CD4-positive, alpha-beta T cell treated with Interleukin-6 at 100 ng/mL for 8 hours (primary cell): ENCODE data around the gene MRM2.
"Not testable (repeated sequence)": the region's sequence is repeated elsewhere in the genome, so short reads cannot be mapped to it uniquely, and the experiment has no call there.

Experiments
- DNase-seq: peaks from one replicate; pipeline ENCODE4 v3.0.0-alpha.2; 2020; ENCODE audit warnings: mixed read lengths, low spot score

MRM2 gene

DNA sequence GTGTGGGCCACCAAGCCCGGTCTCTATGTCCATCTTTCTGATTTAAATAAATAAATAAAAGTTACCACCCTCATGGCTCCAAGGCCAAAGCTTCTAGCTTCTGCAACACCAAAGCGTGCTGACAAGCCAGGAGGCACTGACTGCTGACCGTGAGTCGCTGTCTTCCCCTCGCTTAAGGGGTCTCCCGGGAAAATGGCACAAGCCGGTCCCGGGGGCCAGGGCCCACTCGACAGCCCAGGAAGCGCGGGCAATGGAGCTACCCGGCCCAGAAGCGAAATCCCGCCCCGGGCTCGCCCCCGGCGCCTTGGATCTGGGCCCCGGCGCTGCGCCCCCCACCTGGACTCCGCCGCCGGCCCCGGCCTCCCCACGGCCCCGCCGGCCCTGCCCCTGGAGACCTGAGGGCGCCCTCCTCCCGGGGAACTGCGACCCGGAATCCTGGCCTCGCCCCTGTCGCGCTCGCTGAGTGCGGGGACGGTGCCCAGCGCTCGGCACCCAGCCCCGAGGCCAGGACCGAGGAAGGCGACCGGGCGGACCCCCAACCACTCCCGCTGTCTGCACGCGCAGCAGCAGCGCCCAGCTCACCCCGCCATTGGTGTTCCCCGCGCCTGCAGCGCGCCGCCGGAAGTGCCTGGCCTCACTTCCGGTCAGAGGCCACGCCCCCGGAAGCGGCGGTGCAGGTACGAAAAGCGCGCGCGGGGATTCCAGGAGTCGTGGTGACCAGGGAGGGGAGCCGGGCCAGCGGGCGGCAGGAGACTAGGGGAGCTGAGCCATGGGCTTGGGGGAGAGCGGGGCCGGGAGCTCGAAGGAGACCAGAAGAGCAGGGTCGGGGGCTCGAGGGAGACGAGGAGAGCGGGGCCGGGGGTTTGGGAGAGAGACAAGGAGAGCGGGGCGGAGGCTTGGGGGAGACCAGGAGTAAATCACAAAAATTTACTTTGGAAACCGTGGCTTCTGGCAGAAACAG is at the start of gene MRM2, which contains the start of gene NUDT1:
Gene MRM2, minus strand, starts transcription at position 626 of the 961 bp plus-strand sequence. Its CDS starts 36 bp downstream, at position 590.
Gene NUDT1, plus strand, starts transcription at position 647 of the 961 bp plus-strand sequence. CDS start 2,349 bp downstream, outside the sequence.
- peak; percentile 56 for DNase-seq

DNA sequence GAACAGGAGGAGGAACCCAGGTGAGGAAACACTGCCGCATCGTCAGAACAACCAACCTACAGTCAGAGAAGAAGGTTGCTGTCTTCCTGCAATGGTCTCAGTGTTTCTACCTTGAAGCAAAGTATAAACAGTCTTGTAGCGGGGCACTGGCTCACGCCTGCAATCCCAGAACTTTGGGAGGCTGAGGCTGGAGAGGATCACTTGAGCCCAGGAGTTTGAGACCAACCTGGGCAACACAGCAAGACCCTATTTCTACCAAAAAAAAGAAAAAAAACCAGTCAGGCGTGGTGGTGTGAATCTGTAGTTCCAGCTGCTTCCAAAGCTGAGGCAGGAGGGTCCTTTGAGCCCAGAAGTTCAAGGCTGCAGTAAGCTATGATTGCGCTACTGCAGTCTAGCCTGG is 48.9 kb upstream of the MRM2 start:
- no peak for DNase-seq

DNA sequence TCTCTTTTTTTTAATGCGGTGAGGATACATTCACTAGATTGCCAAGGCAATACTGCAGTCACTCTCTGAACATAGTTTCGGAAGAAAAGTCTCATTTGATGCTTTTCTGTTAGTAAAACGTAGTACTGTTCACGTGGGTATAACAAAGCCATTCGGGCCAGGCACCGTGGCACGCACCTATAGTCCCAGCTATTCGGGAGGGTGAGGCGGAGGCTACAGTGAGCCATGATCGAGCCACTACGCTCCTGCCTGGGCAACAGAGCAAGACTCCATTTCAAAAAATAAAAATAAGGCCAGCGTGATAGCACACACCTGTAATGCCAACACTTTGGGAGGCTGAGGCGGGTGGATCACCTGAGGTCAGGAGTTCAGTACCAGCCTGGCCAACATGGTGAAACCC is 47.6 kb upstream of the MRM2 start:
- no peak for DNase-seq

DNA sequence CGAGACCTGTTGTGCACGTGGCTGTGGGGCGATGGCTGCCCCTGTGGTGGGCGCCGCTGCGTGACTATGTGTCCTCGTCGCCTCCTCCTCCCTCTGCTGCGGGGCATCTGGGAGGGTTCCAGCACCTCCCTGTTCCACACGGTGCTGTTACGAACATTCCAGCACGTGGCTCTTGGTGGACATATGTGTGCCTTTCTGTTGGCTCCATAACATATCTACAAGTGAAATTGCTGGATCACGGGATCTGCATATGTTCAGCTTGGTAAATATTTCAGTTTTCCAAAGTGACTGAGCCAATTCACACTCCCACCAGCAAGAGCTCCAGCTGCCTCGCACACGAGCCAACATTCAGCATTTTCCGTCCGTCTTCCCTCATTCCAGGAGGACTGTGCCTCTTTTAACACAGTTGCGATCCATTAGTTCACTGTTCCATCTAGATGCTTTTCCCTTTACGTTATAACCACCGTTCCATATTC is 47.1 kb upstream of the MRM2 start:
- no peak for DNase-seq

DNA sequence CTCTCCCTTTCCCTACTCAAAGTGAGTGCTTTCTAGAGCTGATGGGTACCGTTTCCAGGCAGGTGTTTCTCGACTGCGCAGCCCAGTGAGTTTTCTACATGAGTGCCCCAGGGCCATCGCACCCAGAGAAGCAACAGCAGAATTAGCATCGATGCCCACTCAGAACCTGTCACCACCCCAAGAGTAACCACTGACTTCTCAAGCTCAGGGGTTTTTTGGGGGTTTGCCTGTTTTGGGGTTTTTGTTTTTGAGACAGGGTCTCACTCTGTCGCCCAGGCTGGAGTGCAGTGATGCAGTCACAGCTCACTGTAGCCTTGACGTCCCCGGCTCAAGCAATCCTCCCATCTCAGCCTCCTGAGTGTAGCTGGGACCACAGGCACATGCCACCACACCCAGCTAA is 46.5 kb upstream of the MRM2 start:
- no peak for DNase-seq

DNA sequence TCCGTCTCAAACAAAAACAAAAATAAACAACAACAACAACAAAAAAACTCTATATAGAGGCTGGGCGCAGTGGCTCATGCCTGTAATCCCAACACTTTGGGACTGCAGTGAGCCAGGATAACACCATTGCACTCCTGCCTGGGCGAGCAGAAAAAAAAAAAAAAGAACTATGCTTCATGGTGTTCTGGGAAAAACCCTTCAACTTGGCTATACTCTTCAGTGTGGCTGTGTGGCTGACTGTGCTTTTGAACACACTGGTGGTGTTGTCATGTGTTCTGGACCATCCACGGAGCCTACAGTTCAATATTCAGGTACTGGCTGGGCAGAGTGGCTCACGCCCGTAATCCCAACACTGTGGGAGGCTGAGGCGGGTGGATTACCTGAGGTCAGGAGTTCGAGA is 45.7 kb upstream of the MRM2 start:
- DNase-seq, result no peak

DNA sequence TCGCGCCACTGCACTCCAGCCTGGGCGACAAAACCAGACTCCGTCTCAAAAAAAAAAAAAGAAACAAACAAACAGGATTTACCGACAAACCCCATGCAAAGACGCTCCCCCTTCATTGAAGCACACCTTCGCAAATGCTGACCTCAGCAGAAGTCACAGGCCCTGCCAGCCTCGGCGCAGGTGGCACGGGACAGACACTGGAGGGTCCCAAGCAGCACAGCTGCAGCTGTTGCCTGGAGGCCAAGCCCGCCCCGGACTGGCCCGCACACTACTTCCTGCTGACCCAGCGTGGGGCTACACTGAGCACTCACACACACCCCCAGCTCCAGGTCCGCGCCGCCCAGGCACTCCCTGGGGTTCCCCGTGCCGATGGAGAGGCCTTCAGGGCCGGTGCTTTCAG is 41.1 kb upstream of the MRM2 start:
- no peak for DNase-seq

DNA sequence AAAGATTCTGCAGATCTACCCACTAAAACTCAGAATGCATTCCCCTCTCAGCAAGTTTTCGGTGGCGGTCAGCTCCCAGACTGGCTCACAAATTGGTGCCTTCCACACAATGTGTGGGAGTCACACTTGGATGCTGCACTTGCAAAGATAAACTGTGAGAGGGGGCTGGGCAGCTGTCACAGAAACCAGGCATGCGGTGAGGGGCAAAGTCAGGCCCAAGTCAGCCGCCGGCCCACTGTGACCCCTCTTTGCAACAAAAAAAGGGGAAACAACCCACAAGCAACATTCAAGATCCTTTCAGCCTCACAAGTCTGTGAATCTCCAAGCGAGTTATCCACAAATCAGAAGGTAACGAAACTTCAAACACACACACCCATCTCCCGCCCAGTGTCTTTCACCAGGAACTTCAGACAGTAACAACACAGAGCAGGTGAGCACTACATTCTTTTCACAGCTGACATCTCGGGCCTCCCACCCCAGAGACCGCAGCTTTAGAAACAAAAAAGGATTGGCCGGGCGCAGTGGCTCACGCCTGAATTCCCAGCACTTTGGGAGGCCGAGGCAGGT is 40.3 kb upstream of the MRM2 start:
- DNase-seq, result no peak

DNA sequence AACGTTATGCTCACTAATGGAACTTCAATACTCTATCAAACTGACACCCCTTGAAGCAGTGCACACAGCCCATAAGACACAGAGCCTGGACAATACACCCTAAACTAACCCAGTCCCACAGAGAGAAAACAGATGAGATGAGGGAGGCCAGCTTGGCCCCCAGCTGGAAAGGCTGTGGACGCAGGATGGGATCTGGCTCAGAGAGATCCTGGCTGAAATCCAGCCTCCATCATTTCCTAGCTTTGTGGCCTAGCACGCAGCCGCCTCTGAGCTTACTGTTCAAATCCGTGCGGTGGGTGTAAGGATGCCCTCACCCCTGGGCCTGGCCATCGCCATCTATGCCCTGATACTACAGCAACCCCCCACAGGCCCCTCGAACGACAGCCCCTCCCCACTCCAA is 39.5 kb upstream of the MRM2 start:
- DNase-seq, result no peak

DNA sequence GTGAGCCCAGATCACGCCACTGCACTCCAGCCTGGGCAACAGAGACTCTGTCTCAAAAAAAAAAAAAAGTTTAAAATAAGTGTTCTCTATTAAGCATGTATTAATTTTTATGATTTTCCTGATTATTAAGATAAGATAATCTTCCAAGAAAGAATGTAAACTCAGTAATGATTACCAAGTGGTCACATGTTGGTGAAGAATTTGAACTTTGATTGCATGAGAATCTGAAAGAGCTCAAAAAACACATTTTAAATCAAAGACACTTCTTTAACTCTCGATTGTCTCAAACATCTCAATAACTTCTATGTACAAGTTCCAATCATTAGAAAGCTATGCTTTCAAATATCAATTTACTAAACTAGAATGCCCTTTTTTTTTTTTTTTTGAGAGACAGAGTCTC is 38.4 kb upstream of the MRM2 start:
- DNase-seq, result no peak

DNA sequence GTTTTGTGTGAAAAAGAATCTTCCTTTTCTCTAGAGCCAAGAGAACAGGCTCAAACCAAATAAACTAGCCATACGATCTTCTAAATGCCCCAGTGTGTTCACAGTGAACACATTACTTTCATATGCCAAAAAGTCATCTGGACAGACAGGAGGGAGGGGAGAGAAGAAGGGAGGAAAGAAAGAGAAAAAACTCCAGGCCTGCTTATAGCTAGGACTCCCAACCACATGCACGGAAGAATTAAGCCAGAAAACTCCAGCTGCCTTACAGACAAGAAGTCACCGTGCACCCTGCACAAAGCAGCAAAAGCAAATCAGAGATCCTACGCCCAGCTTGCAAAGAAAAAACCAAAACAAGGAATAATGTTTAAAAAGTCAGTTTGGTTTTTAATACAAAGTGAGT is 37.9 kb upstream of the MRM2 start:
- no peak for DNase-seq

DNA sequence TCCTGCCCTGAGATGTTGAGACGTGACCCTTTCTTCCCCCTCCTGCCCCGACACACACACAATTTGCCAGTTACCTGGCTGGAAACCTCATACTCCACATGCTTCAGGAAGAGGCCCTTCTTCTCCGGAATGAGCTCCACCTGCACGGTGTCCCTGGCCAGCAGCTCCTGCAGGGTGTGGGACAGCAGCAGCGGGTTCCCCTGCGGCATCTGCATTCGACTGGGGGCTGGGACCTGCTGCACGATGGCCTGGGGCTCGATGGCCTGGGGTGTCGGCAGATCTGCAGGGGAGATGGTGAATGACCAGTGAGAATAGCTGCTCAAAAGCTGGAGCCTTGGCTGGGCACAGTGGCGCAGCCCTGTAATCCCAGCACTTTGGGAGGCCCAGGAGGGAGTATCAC is 36.0 kb upstream of the MRM2 start:
- no peak for DNase-seq

DNA sequence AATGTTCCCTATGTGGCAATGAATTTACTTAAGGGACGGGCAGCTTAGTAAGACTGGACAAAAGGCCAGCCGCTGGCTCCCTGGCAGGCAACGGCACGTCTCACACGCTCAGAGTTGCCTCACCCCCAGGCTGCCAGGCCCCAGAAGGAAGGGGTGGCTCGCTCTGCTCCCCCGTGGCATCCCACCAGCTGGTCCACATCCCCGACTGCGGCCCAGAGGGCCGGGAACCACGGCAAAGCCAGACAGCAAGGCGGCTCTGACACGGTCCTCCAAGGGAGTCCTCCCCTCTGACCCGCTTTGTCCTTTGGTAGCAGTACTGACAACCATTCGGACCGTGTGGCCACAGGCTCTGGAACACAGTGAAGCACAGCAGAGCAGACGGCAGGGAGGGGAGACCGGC is 34.1 kb upstream of the MRM2 start:
- no peak for DNase-seq

DNA sequence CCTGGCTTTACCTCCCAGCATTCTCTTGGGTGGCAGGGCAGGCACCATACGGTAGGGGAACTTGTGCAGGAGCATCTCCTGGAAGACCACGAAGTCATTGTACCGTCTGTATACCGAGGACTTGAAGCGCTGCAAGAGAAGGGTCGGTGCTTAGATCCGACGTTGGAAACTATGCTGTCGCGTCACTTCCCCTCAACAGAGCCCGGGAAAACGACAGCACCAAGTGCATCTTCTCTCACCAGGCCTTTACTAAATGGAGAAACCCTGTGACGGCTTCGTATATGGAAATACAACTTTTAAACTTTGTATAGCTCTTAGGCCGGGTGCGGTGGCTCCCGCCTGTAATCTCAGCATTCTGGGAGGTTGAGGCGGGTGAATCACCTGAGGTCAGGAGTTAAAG is 33.1 kb upstream of the MRM2 start:
- DNase-seq, result no peak

DNA sequence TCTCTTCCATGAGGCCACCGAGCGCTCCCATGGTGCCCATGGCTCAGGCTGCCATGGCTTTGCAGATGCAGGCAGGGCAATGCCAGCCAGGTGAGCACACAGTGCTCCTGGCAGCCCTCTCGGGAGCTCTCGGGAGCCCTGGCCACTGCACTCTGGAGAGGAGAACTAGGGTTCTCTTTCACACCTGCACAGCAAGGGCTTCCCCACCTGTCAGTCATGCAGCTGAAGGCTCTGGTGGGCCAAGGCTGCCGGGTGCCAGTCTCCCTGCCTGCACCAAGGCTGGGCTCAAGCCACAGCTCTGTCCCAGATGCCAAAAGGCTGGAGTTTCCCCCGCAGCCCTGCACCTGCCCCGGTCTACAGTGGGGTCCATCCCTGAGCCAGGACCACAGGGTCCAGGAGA is 32.7 kb upstream of the MRM2 start:
- DNase-seq, result no peak

DNA sequence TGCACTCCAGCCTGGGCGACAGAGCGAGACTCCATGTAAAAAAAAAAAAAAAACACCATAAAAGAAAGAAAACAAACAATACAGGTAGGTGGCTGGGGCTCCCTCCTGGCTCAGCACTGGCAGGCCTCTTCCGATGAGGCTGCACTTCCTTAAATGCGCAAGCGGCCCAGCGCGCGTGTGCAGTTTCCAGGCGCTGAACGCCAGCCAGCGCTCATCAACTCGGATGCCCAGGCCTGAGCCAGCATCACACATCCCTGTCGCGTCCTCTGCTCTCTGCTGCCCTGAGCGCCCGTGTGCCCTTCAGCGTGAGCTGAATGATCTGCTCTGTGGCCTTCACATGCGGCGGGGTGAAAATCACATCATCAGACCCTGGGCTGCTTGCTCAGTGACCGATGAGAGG is 31.9 kb upstream of the MRM2 start:
- no peak for DNase-seq

DNA sequence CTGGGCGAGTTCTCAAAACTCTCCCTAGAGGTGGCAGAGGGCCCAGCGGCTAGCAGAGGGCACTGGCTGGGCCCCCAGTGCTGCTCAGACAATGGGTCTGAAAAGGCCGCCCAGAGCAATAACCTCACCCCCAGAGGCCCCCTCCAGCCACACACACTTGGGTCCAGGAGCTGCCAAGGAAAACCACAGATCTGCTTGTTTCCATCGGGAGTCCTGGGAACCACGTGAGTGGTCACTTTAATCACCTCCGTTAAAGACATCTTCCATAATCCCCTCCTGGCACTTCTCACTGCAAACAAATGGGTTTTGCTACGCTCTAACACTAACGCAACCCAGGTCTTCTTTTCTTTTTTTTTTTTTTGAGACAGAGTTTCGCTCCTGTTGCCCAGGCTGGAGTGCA is 30.0 kb upstream of the MRM2 start:
- no peak for DNase-seq

DNA sequence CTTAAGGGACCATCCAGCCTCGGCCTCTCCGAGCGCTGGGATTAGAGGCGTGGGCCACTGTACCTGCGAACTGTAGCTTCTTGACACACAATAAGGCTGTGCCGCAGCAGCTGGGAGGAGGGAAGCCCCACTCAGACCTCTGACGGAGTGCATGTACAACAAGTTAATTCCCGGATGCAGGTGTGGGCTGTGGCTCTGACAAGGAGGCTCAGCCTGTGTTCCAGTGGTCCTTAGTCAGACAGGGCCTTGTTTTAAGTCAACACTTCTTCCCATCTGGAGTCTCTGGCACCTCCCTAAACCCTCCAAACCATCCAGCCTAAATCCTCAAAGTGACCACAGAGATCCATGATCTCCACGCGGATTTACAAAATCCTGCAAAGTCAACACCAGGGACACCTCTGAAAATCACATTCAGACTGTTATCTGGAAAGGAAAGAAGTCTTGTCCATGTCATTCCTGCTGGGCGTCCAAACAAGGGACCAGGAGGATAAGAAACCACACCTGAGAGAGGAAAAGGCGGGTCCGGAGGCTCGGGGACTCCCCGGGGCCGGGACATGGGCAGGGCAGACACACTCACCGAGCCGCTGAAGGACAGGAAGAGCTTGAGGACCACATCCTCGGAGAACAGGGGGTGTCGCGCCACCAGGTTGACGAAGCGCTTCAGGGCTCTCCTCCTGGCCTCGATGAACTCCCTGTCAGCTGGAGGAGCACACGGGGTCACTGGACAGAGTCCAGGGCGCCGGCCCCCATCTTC is 29.4 kb upstream of the MRM2 start:
- no peak for DNase-seq

DNA sequence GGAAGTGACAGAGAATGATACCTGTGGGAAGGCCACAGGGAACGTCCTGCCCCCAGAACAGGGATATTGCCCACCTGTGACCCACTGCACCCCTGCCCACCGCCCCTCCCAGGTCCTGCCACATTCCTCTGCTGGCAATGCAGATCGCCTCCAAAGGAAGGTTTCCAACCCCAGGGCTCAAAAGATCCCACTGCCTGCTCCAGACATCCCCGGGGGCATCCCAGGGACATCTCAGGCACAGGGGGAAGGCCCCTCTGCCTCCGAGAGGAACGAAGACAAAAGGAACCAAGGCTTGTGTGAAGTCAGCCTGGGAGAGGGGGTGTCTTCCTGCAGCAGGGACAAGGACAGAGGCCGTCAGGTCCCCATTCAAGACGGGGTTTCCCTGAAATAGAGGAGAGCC is 28.5 kb upstream of the MRM2 start:
- no peak for DNase-seq

DNA sequence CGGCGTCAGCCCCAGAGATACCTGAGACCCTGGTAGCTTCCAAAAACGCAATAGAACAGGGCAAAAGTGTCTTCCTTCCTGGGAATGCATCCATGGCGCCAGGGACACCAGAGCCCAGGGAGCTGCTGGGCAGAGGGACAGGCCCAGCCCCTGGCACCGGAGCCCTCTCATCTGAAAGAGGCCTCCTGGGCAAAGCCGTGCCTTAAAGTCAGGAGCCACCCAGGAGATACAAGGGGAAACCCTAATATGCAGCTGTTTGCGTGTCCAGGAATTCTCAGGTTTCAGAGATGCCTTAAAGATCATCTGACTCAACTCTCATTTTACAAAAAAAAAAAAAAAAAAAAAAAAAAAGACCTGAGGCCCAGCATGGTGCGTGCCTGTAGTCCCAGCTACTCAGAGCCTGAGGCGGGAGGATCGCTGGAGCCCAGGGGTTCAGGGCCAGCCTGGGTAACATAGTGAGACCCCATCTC is 28.0 kb upstream of the MRM2 start:
- no peak for DNase-seq

DNA sequence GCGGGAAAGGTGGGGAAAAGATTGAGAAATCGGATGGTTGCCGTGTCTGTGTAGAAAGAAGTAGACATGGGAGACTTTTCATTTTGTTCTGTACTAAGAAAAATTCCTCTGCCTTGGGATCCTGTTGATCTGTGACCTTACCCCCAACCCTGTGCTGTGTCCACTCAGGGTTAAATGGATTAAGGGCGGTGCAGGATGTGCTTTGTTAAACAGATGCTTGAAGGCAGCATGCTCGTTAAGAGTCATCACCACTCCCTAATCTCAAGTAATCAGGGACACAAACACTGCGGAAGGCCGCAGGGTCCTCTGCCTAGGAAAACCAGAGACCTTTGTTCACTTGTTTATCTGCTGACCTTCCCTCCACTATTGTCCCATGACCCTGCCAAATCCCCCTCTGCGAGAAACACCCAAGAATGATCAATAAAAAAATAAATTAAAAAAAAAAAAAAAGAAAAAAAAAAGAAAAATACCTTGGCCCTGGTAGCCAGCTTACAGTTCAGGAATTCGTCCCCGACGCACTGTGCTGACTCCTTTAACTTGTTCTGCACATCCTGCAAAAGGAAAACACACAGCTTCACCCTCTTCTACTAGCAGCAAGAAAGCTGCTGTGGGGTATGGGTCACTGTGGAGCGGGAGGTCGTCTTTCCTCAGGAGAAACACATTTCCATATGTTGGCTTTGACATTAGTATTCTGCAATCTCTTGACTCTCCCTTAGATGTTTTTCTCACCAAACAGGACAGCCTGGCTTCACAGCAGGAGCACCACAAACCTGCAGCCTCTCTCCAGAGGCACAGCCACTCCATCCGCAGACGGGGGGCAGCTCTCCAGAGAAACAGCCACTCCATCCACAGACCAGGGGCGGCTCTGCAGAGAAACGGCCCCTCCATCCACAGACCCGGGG is 27.3 kb upstream of the MRM2 start:
- not testable (repeated sequence) for DNase-seq
